H1 (cell line): Measurements from ENCODE around the gene CMSS1.

Experiments used
- ATF3 ChIP-seq: IDR thresholded peaks from 2 replicates; pipeline ENCODE4 v1.6.1; 2011; ENCODE audit warnings: low read depth, mild to moderate bottlenecking, low read length; ENCODE audit not compliant: insufficient read depth
- CTCF ChIP-seq, 3 experiments: IDR thresholded peaks; 1 replicate in 2 of 3; 2 replicates in 1 of 3; pipeline versions ENCODE4 v1.5.1 to v1.6.1; 2011; ENCODE audit warnings: low read length in 3 of 3, mild to moderate bottlenecking in 3 of 3, inconsistent platforms in 2 of 3, low read depth in 1 of 3, moderate library complexity in 1 of 3; ENCODE audit not compliant: insufficient read depth in 1 of 3; ENCODE audit errors: control extremely low read depth in 1 of 3
- EP300 ChIP-seq, 2 experiments: IDR thresholded peaks; 1 replicate in 1 of 2; 2 replicates in 1 of 2; pipeline ENCODE4 v1.6.1; 2011 to 2012; ENCODE audit warnings: low read depth in 2 of 2, low read length in 2 of 2, mild to moderate bottlenecking in 2 of 2, borderline replicate concordance in 1 of 2, inconsistent platforms in 1 of 2, moderate library complexity in 1 of 2
- EZH2 ChIP-seq: fragments of 200-600 bp; sonication (generic); IDR thresholded peaks from 2 replicates; pipeline ENCODE4 v1.7.1; 2012; ENCODE audit warnings: low read depth, mild to moderate bottlenecking, moderate library complexity, low read length, inconsistent platforms; ENCODE audit not compliant: severe bottlenecking
- JUND ChIP-seq: IDR thresholded peaks from 2 replicates; pipeline ENCODE4 v1.6.1; 2011; ENCODE audit warnings: mild to moderate bottlenecking, improper control_type of control experiment, low read length
- MAFK ChIP-seq: IDR thresholded peaks from 2 replicates; pipeline ENCODE4 v1.6.1; 2012; ENCODE audit warnings: low read depth, mild to moderate bottlenecking, improper control_type of control experiment, low read length
- MAX ChIP-seq: IDR thresholded peaks from 2 replicates; pipeline ENCODE4 v1.6.1; 2012; ENCODE audit warnings: inconsistent platforms
- POLR2A ChIP-seq, 2 experiments: IDR thresholded peaks; 1 replicate in 1 of 2; 2 replicates in 1 of 2; pipeline ENCODE4 v1.6.1; 2011; ENCODE audit warnings: low read depth in 2 of 2, low read length in 2 of 2, mild to moderate bottlenecking in 2 of 2; ENCODE audit errors: control extremely low read depth in 1 of 2
- TCF12 ChIP-seq: IDR thresholded peaks from 2 replicates; pipeline ENCODE4 v1.6.1; 2011; ENCODE audit warnings: low read depth, mild to moderate bottlenecking, low read length

- TF ChIP-seq CTCF (IDR thresholded peaks at IDR 0.05; ENCODE audit: control extremely low read depth in 1 of 3, insufficient read depth in 1 of 3, low read depth in 1 of 3, low read length in 3 of 3) (no peak), MAX (no peak), MAFK (no peak), TCF12 (no peak), EP300 (IDR thresholded peaks at IDR 0.05; ENCODE audit: borderline replicate concordance in 1 of 2, low read depth in 2 of 2, low read length in 2 of 2) (no peak), EZH2 (no peak), POLR2A (IDR thresholded peaks at IDR 0.05; ENCODE audit: control extremely low read depth in 1 of 2, low read depth in 2 of 2, low read length in 2 of 2) (no peak), ATF3 (no peak), JUND (no peak)
These were observed 112.1 kb downstream of the CMSS1 start for GRCh38 chr3:99929745-99930139.
